Mucosa of descending colon (tissue), 3 donors: Measurements from ENCODE around the gene SMIM1. TPM values are rescaled to one million over a fixed set of nuclear protein-coding genes. Genes with fewer than 3 reads are reported as not detected.

Experiments used
- ATAC-seq: fragments of 200-7000 bp; cut with Tn5 transposase; one replicate; pipeline ENCODE4 v1.9.1; 2020; ENCODE audit warnings: mild to moderate bottlenecking, moderate library complexity
- DNase-seq, 3 donors: peaks; one replicate each; pipeline ENCODE4 v3.0.0-alpha.2; 2020
- H3K36me3 ChIP-seq: fragments of 200-600 bp; one replicate; pipeline ENCODE4 v1.8.0; 2021; ENCODE audit warnings: low read depth, mild to moderate bottlenecking
- H3K4me1 ChIP-seq: fragments of 200-600 bp; one replicate; pipeline ENCODE4 v1.8.0; 2021; ENCODE audit warnings: low read depth, mild to moderate bottlenecking
- H3K4me3 ChIP-seq: fragments of 200-600 bp; one replicate; pipeline ENCODE4 v1.8.0; 2021; ENCODE audit warnings: mild to moderate bottlenecking
- H3K9me3 ChIP-seq: fragments of 200-600 bp; one replicate; pipeline ENCODE4 v1.8.0; 2021; ENCODE audit warnings: mild to moderate bottlenecking
- intact Hi-C, 2 donors: fragments of 100-400 bp; cut with DNase I in 1 of 2; cut with micrococcal nuclease in 1 of 2; formaldehyde crosslinking; loops; one replicate each; pipeline versions ENCODE4 v1.11.0 to v1.11.1; 2022; cut with DNase I, micrococcal nuclease
- total RNA-seq, 3 donors: library from RNA; stranded (reverse); fragmentation: NEBNext Ultra II Directional in 2 of 3; extraction: Animal tissue kit (Norgen Biotek cat#: 25700) in 2 of 3; gene quantifications; one replicate each; pipeline versions ENCODE4 v1.2.1 to v1.2.4, GENCODE V29; 2021 to 2023
- TF ChIP-seq, protein P1 (sequence below): fragments of 200-600 bp; IDR thresholded peaks from one replicate; pipeline ENCODE4 v1.8.0; 2022; ENCODE audit warnings: antibody characterized with exemption, mild to moderate bottlenecking
- donor health status: DM: no; HTN: no; CAD: no; lungs with moderate emphysema.
- donor health status: DM: no; HTN: no; CAD: no.
- donor health status: DM: no; HTN: yes; CAD: no.

The SMIM1 gene
- total RNA-seq, 3 donors from 2014 or later = 1.6 to 16.1 (median 2.6) TPM

DNA sequence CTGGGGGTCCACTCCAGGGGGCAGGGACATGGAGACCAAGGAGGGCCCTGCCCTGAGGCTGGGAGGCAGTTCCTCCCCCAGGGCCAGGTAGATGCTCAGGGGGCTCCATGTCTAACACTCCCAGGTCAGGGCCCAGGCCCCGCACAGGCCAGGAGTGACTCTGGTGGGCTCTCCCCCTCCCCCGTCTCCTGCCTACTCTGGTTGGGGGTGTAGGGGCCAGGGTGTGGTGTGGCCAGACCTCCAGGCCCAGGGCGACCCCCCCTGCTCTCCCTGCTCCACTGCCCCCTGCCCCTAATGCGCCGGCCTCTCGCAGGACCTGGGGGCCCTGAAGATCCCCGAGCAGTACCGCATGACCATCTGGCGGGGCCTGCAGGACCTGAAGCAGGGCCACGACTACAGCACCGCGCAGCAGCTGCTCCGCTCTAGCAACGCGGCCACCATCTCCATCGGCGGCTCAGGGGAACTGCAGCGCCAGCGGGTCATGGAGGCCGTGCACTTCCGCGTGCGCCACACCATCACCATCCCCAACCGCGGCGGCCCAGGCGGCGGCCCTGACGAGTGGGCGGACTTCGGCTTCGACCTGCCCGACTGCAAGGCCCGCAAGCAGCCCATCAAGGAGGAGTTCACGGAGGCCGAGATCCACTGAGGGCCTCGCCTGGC lies 40.0 kb upstream of the SMIM1 start:
- no peaks in the 10 kb centered on the region for H3K36me3 ChIP-seq
- no peaks in the 10 kb centered on the region for H3K4me1 ChIP-seq
- TF ChIP-seq, protein P1, sequence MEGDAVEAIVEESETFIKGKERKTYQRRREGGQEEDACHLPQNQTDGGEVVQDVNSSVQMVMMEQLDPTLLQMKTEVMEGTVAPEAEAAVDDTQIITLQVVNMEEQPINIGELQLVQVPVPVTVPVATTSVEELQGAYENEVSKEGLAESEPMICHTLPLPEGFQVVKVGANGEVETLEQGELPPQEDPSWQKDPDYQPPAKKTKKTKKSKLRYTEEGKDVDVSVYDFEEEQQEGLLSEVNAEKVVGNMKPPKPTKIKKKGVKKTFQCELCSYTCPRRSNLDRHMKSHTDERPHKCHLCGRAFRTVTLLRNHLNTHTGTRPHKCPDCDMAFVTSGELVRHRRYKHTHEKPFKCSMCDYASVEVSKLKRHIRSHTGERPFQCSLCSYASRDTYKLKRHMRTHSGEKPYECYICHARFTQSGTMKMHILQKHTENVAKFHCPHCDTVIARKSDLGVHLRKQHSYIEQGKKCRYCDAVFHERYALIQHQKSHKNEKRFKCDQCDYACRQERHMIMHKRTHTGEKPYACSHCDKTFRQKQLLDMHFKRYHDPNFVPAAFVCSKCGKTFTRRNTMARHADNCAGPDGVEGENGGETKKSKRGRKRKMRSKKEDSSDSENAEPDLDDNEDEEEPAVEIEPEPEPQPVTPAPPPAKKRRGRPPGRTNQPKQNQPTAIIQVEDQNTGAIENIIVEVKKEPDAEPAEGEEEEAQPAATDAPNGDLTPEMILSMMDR = no peak
- H3K9me3 ChIP-seq = no peaks in the 10 kb centered on the region
- DNase-seq (no peak), ATAC-seq (no peak)
- no peak overlapping the region for H3K4me3 ChIP-seq
- intact Hi-C loops = no loop called here

GRCh38 chr1:3733094-3733882 lies 39.3 kb upstream of the SMIM1 start:
- ATAC-seq (no peak), DNase-seq (no peak)
- Histone ChIP-seq H3K9me3 (no peaks in the 10 kb centered on the region), H3K36me3 (no peaks in the 10 kb centered on the region), H3K4me3 (no peak overlapping the region), H3K4me1 (no peaks in the 10 kb centered on the region)
- intact Hi-C loops = no loop called here
- TF ChIP-seq, protein P1 = no peak

DNA sequence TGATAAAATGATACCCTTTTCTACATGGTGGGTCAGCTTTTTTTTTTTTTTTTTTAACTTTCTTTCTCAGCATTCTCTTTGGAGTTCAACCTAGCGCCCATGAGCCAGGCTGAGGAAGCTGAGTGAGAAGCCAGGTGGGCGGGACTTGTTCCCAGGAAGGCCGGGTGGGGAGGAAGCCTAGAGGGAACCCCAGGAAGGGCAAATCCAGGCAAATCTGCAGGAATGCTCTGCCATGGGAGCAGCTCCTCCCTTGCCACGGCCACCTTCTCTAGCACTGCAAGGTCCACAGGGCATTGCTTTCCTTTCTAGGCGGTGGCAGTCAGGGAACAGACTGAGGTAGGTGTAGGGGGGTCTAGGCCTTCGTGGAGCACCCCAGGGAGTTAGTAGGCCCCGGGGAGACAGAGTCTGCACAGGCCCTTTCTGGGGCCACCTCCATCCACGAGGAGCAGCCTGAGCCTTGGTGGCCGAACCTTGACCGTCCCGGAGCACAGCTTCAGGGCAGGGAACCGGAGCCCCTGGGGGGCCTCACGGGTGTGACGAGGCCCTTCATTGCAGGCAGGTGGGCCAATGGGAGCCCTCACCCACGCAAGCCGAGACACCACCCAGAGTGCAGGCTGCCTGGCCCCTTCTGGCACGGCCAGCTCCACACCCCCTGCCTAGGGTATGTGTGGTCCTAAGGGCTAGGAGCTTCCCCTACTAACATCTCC lies 38.5 kb upstream of the SMIM1 start:
- H3K36me3 ChIP-seq = no peaks in the 10 kb centered on the region
- no peaks in the 10 kb centered on the region for H3K4me1 ChIP-seq
- intact Hi-C loops = no loop called here
- DNase-seq (no peak), ATAC-seq (no peak)
- no peaks in the 10 kb centered on the region for H3K9me3 ChIP-seq
- TF ChIP-seq, protein P1 = no peak
- H3K4me3 ChIP-seq = no peak overlapping the region

- DNase-seq (no peak), ATAC-seq (no peak)
- TF ChIP-seq, protein P1 = no peak
- H3K4me1 ChIP-seq = no peaks in the 10 kb centered on the region
- intact Hi-C loops = no loop called here
- no peaks in the 10 kb centered on the region for H3K9me3 ChIP-seq
- H3K4me3 ChIP-seq = no peak overlapping the region
- no peaks in the 10 kb centered on the region for H3K36me3 ChIP-seq
Observed at GRCh38 chr1:3734602-3735001, 37.9 kb upstream of the SMIM1 start.

GRCh38 chr1:3735027-3735681 lies 37.4 kb upstream of the SMIM1 start:
- intact Hi-C loops = no loop called here
- TF ChIP-seq, protein P1 = no peak
- Histone ChIP-seq H3K4me1 (no peaks in the 10 kb centered on the region), H3K36me3 (no peaks in the 10 kb centered on the region), H3K9me3 (no peaks in the 10 kb centered on the region), H3K4me3 (no peak overlapping the region)
- no peak for ATAC-seq
- DNase-seq = no peak
